Measurements from ENCODE around the gene VAV1. TPM values are rescaled to one million over a fixed set of nuclear protein-coding genes. Genes with fewer than 3 reads are reported as not detected.
"Not testable (repeated sequence)": the region's sequence is repeated elsewhere in the genome, so short reads cannot be mapped to it uniquely, and the experiment has no call there.

VAV1 gene
- total and polyA plus RNA-seq, 4 donors = 1.9 to 20.1 (median 9.1) TPM

- Histone ChIP-seq H3K4me3 (ENCODE audit: low read length in 2 of 2) (no peak overlapping the region), H3K27me3 (ENCODE audit: control insufficient read depth in 1 of 2, insufficient read depth in 2 of 2, low read length in 1 of 2) (no peaks in the 10 kb centered on the region), H3K27ac (ENCODE audit: low read depth in 1 of 2, low read length in 2 of 2) (no peak overlapping the region), H3K9me3 (ENCODE audit: control insufficient read depth, low read length) (no peaks in the 10 kb centered on the region), H3K4me1 (ENCODE audit: control insufficient read depth in 1 of 2, insufficient read depth in 2 of 2, low read length in 2 of 2) (no peaks in the 10 kb centered on the region), H3K36me3 (ENCODE audit: control insufficient read depth in 1 of 2, insufficient read depth in 2 of 2, low read length in 1 of 2) (no peaks in the 10 kb centered on the region)
- WGBS, 2 donors = 48 to 50% methylated on average over 8 of the region's 8 CpGs
- intact Hi-C loops (cut with DNase I) = no loop called here
- ATAC-seq (ENCODE audit: low FRiP score) (peak; percentile 53), DNase-seq (peak; percentile 75 to 77)
Measured at GRCh38 chr19:6773323-6773931, 919 bp downstream of the VAV1 start.

GRCh38 chr19:6774821-6775707 lies 2.6 kb downstream of the VAV1 start:
- ATAC-seq (ENCODE audit: low FRiP score) (no peak), DNase-seq (peak in 1 of 2 donors; percentile 66)
- intact Hi-C loops (cut with DNase I) = no loop called here
- no peak overlapping the region for H3K4me3 ChIP-seq (ENCODE audit: low read length in 2 of 2)
- no peaks in the 10 kb centered on the region for H3K36me3 ChIP-seq (ENCODE audit: control insufficient read depth in 1 of 2, insufficient read depth in 2 of 2, low read length in 1 of 2)
- H3K4me1 ChIP-seq (ENCODE audit: control insufficient read depth in 1 of 2, insufficient read depth in 2 of 2, low read length in 2 of 2) = no peaks in the 10 kb centered on the region
- no peaks in the 10 kb centered on the region for H3K27me3 ChIP-seq (ENCODE audit: control insufficient read depth in 1 of 2, insufficient read depth in 2 of 2, low read length in 1 of 2)
- H3K27ac ChIP-seq (ENCODE audit: low read depth in 1 of 2, low read length in 2 of 2) = no peak overlapping the region
- H3K9me3 ChIP-seq (ENCODE audit: control insufficient read depth, low read length) = no peaks in the 10 kb centered on the region
- WGBS, 2 donors = 77 to 87% methylated on average over 11 of the region's 11 CpGs

- H3K27ac ChIP-seq (ENCODE audit: low read depth in 1 of 2, low read length in 2 of 2); intact Hi-C loops (cut with DNase I); DNase-seq; H3K27me3 ChIP-seq (ENCODE audit: control insufficient read depth in 1 of 2, insufficient read depth in 2 of 2, low read length in 1 of 2); H3K36me3 ChIP-seq (ENCODE audit: control insufficient read depth in 1 of 2, insufficient read depth in 2 of 2, low read length in 1 of 2); H3K9me3 ChIP-seq (ENCODE audit: control insufficient read depth, low read length); H3K4me1 ChIP-seq (ENCODE audit: control insufficient read depth in 1 of 2, insufficient read depth in 2 of 2, low read length in 2 of 2); H3K4me3 ChIP-seq (ENCODE audit: low read length in 2 of 2); ATAC-seq (ENCODE audit: low FRiP score): not testable (repeated sequence)
Measured at GRCh38 chr19:6776045-6776444, 3.5 kb downstream of the VAV1 start.

- no peak overlapping the region for H3K27ac ChIP-seq (ENCODE audit: low read depth in 1 of 2, low read length in 2 of 2)
- intact Hi-C loops (cut with DNase I) = no loop called here
- H3K36me3 ChIP-seq (ENCODE audit: control insufficient read depth in 1 of 2, insufficient read depth in 2 of 2, low read length in 1 of 2) = no peaks in the 10 kb centered on the region
- H3K4me3 ChIP-seq (ENCODE audit: low read length in 2 of 2) = no peak overlapping the region
- no peaks in the 10 kb centered on the region for H3K27me3 ChIP-seq (ENCODE audit: control insufficient read depth in 1 of 2, insufficient read depth in 2 of 2, low read length in 1 of 2)
- H3K4me1 ChIP-seq (ENCODE audit: control insufficient read depth in 1 of 2, insufficient read depth in 2 of 2, low read length in 2 of 2) = no peaks in the 10 kb centered on the region
- WGBS, 2 donors = 88 to 93% methylated on average over 4 of the region's 4 CpGs
- no peak for ATAC-seq (ENCODE audit: low FRiP score)
- no peaks in the 10 kb centered on the region for H3K9me3 ChIP-seq (ENCODE audit: control insufficient read depth, low read length)
- DNase-seq = no peak
Measured at GRCh38 chr19:6776999-6777398, 4.5 kb downstream of the VAV1 start.

GRCh38 chr19:6777434-6777833 lies 4.9 kb downstream of the VAV1 start:
- intact Hi-C loops (cut with DNase I) = no loop called here
- Histone ChIP-seq H3K36me3 (ENCODE audit: control insufficient read depth in 1 of 2, insufficient read depth in 2 of 2, low read length in 1 of 2) (no peaks in the 10 kb centered on the region), H3K27me3 (ENCODE audit: control insufficient read depth in 1 of 2, insufficient read depth in 2 of 2, low read length in 1 of 2) (no peaks in the 10 kb centered on the region)

GRCh38 chr19:6778386-6778785 lies 5.9 kb downstream of the VAV1 start:
- Histone ChIP-seq H3K9me3 (ENCODE audit: control insufficient read depth, low read length) (no peaks in the 10 kb centered on the region), H3K4me1 (ENCODE audit: control insufficient read depth in 1 of 2, insufficient read depth in 2 of 2, low read length in 2 of 2) (no peaks in the 10 kb centered on the region), H3K27ac (ENCODE audit: low read depth in 1 of 2, low read length in 2 of 2) (no peak overlapping the region), H3K4me3 (ENCODE audit: low read length in 2 of 2) (no peak overlapping the region), H3K36me3 (ENCODE audit: control insufficient read depth in 1 of 2, insufficient read depth in 2 of 2, low read length in 1 of 2) (no peaks in the 10 kb centered on the region), H3K27me3 (ENCODE audit: control insufficient read depth in 1 of 2, insufficient read depth in 2 of 2, low read length in 1 of 2) (no peaks in the 10 kb centered on the region)
- intact Hi-C loops (cut with DNase I) = no loop called here
- ATAC-seq (ENCODE audit: low FRiP score) (no peak), DNase-seq (no peak)
- WGBS, 2 donors = 79 to 86% methylated on average over 4 of the region's 4 CpGs

More at GRCh38 chr19:6777434-6777833, 4.9 kb downstream of the VAV1 start:
- no peak for DNase-seq
- H3K4me3 ChIP-seq (ENCODE audit: low read length in 2 of 2) = no peak overlapping the region
- H3K27ac ChIP-seq (ENCODE audit: low read depth in 1 of 2, low read length in 2 of 2) = no peak overlapping the region
- WGBS, 2 donors = 93 to 96% methylated on average over 2 of the region's 2 CpGs
- H3K4me1 ChIP-seq (ENCODE audit: control insufficient read depth in 1 of 2, insufficient read depth in 2 of 2, low read length in 2 of 2) = no peaks in the 10 kb centered on the region
- no peak for ATAC-seq (ENCODE audit: low FRiP score)
- no peaks in the 10 kb centered on the region for H3K9me3 ChIP-seq (ENCODE audit: control insufficient read depth, low read length)

- DNase-seq (no peak), ATAC-seq (ENCODE audit: low FRiP score) (no peak)
- no peaks in the 10 kb centered on the region for H3K36me3 ChIP-seq (ENCODE audit: control insufficient read depth in 1 of 2, insufficient read depth in 2 of 2, low read length in 1 of 2)
- no peaks in the 10 kb centered on the region for H3K4me1 ChIP-seq (ENCODE audit: control insufficient read depth in 1 of 2, insufficient read depth in 2 of 2, low read length in 2 of 2)
- WGBS, 2 donors = 66 to 71% methylated on average over 4 of the region's 4 CpGs
- no peaks in the 10 kb centered on the region for H3K27me3 ChIP-seq (ENCODE audit: control insufficient read depth in 1 of 2, insufficient read depth in 2 of 2, low read length in 1 of 2)
- intact Hi-C loops (cut with DNase I) = no loop called here
- no peak overlapping the region for H3K27ac ChIP-seq (ENCODE audit: low read depth in 1 of 2, low read length in 2 of 2)
- H3K4me3 ChIP-seq (ENCODE audit: low read length in 2 of 2) = no peak overlapping the region
- no peaks in the 10 kb centered on the region for H3K9me3 ChIP-seq (ENCODE audit: control insufficient read depth, low read length)
Measured at GRCh38 chr19:6779206-6779605, 6.7 kb downstream of the VAV1 start.

GRCh38 chr19:6787393-6787792 lies 14.9 kb downstream of the VAV1 start:
- no peaks in the 10 kb centered on the region for H3K4me1 ChIP-seq (ENCODE audit: control insufficient read depth in 1 of 2, insufficient read depth in 2 of 2, low read length in 2 of 2)
- 89 to 90% methylated on average over 4 of the region's 4 CpGs for WGBS, 2 donors
- H3K9me3 ChIP-seq (ENCODE audit: control insufficient read depth, low read length) = no peaks in the 10 kb centered on the region
- intact Hi-C loops (cut with DNase I) = no loop called here
- no peak overlapping the region for H3K4me3 ChIP-seq (ENCODE audit: low read length in 2 of 2)
- no peak overlapping the region for H3K27ac ChIP-seq (ENCODE audit: low read depth in 1 of 2, low read length in 2 of 2)
- no peaks in the 10 kb centered on the region for H3K36me3 ChIP-seq (ENCODE audit: control insufficient read depth in 1 of 2, insufficient read depth in 2 of 2, low read length in 1 of 2)
- ATAC-seq (ENCODE audit: low FRiP score) = no peak
- DNase-seq = no peak
- H3K27me3 ChIP-seq (ENCODE audit: control insufficient read depth in 1 of 2, insufficient read depth in 2 of 2, low read length in 1 of 2) = no peaks in the 10 kb centered on the region

GRCh38 chr19:6788896-6789295 lies 16.4 kb downstream of the VAV1 start:
- H3K36me3 ChIP-seq (ENCODE audit: control insufficient read depth in 1 of 2, insufficient read depth in 2 of 2, low read length in 1 of 2) = no peaks in the 10 kb centered on the region
- DNase-seq = no peak
- no peak overlapping the region for H3K27ac ChIP-seq (ENCODE audit: low read depth in 1 of 2, low read length in 2 of 2)
- no peaks in the 10 kb centered on the region for H3K27me3 ChIP-seq (ENCODE audit: control insufficient read depth in 1 of 2, insufficient read depth in 2 of 2, low read length in 1 of 2)
- WGBS, 2 donors = 30 to 34% methylated on average over 4 of the region's 4 CpGs
- intact Hi-C loops (cut with DNase I) = no loop called here
- H3K4me3 ChIP-seq (ENCODE audit: low read length in 2 of 2) = no peak overlapping the region
- no peak for ATAC-seq (ENCODE audit: low FRiP score)
- H3K4me1 ChIP-seq (ENCODE audit: control insufficient read depth in 1 of 2, insufficient read depth in 2 of 2, low read length in 2 of 2) = no peaks in the 10 kb centered on the region
- H3K9me3 ChIP-seq (ENCODE audit: control insufficient read depth, low read length) = no peaks in the 10 kb centered on the region
